Measurements from ENCODE around the gene EPB42. TPM values are rescaled to one million over a fixed set of nuclear protein-coding genes. Genes with fewer than 3 reads are reported as not detected.

Gene EPB42
- polyA plus RNA-seq, 1 of the 3 experiments (the other 2 are of a cell fraction), result not detected

DNA sequence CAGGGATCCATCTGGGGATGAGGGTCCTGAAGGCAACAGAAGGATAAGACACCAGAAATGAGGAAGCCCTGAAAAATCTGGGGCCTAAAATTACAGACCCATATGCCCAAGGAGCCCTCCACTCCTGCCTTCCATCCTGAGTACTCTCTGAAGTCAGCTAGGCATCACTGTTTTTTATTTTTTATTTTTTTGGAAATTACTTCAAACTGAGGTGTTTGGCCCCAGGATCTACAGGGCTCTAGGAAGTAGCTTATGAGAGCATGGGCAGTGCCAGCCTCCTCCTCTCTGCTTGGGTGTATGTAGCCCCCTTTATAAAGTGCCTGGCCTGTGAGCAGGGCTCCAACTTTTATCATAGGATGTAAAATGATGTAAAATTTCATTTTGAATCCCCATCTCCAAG, 7.9 kb downstream of the EPB42 start:
- Histone ChIP-seq H3K9ac (no peak overlapping the region), H3K9me2 (no peaks in the 10 kb centered on the region), H3K79me2 (ENCODE audit: insufficient read depth) (no peaks in the 10 kb centered on the region), H3K4me2 (no peak overlapping the region), H3F3A (replicated peaks; ENCODE audit: insufficient read depth) (no peaks in the 10 kb centered on the region), H3K4me1 (ENCODE audit: control insufficient read depth in 1 of 2, insufficient read depth in 2 of 2, low read depth in 1 of 2, low read length in 1 of 2) (peaks cover 0 to 12% of the 10 kb centered on the region in 2 experiments; a peak in 1 of 4 replicates), H3K27ac (ENCODE audit: low read depth in 2 of 2, low read length in 1 of 2) (no peak overlapping the region), H3K36me3 (replicated peaks in 1 of 2; ENCODE audit: control insufficient read depth in 1 of 2, insufficient read depth in 2 of 2, low read length in 1 of 2) (no peaks in the 10 kb centered on the region), H2AFZ (ENCODE audit: low read depth) (no peak overlapping the region), H3K27me3 (ENCODE audit: insufficient read depth) (peaks cover 8% of the 10 kb centered on the region; the same call in 1 of the 2 replicates), H3K4me3 (ENCODE audit: low read depth in 2 of 2, low read length in 1 of 2) (no peak overlapping the region), H4K20me1 (ENCODE audit: insufficient read depth) (no peaks in the 10 kb centered on the region), H3K9me3 (no peaks in the 10 kb centered on the region)
- POLR2A ChIA-PET, result no interaction called here
- DNase-seq, result no peak
- CTCF ChIA-PET, result interaction anchor here (0.6 to 11.9 kb wide), 7 partner anchors 9 to 87 kb away, joined by 3 to 70 read pairs (median 7); no protein-coding TSS in a partner anchor
- TF ChIP-seq POLR2AphosphoS5 (IDR thresholded peaks at IDR 0.05; ENCODE audit: low read depth, low read length) (no peak), RXRA (IDR thresholded peaks at IDR 0.05; ENCODE audit: borderline replicate concordance, low read depth) (no peak), SIN3A (IDR thresholded peaks at IDR 0.05; ENCODE audit: borderline replicate concordance, low read depth, low read length) (no peak), TEAD4 (IDR thresholded peaks at IDR 0.05; ENCODE audit: borderline replicate concordance, insufficient read depth) (no peak), SMC3 (IDR thresholded peaks at IDR 0.05; ENCODE audit: low read depth, low read length) (no peak), TAF1 (IDR thresholded peaks at IDR 0.05; ENCODE audit: borderline replicate concordance, low read depth, low read length) (no peak), FOXM1 (IDR thresholded peaks at IDR 0.05; ENCODE audit: low read depth) (no peak)

GRCh38 chr15:43212299-43212698, 8.5 kb downstream of the EPB42 start:
- Histone ChIP-seq H3K27ac (ENCODE audit: low read depth in 2 of 2, low read length in 1 of 2) (peak overlapping the region in 1 of 2 experiments; percentile 19; a peak in 1 of 4 replicates), H3F3A (replicated peaks; ENCODE audit: insufficient read depth) (no peaks in the 10 kb centered on the region), H3K4me1 (ENCODE audit: control insufficient read depth in 1 of 2, insufficient read depth in 2 of 2, low read depth in 1 of 2, low read length in 1 of 2) (peaks cover 0 to 12% of the 10 kb centered on the region in 2 experiments; a peak in 1 of 4 replicates), H3K9ac (no peak overlapping the region), H3K9me3 (no peaks in the 10 kb centered on the region), H3K9me2 (no peaks in the 10 kb centered on the region), H3K36me3 (replicated peaks in 1 of 2; ENCODE audit: control insufficient read depth in 1 of 2, insufficient read depth in 2 of 2, low read length in 1 of 2) (no peaks in the 10 kb centered on the region), H4K20me1 (ENCODE audit: insufficient read depth) (no peaks in the 10 kb centered on the region), H3K4me3 (ENCODE audit: low read depth in 2 of 2, low read length in 1 of 2) (no peak overlapping the region), H3K27me3 (ENCODE audit: insufficient read depth) (peaks cover 8% of the 10 kb centered on the region; the same call in 1 of the 2 replicates), H3K4me2 (no peak overlapping the region), H2AFZ (ENCODE audit: low read depth) (no peak overlapping the region), H3K79me2 (ENCODE audit: insufficient read depth) (no peaks in the 10 kb centered on the region)
- DNase-seq, result peak; percentile 75
- CTCF ChIA-PET, result interaction anchor here (1.2 to 11.9 kb wide), 6 partner anchors 8 to 73 kb away, joined by 3 to 70 read pairs (median 16); no protein-coding TSS in a partner anchor
- POLR2A ChIA-PET, result no interaction called here
- 34% methylated on average over 8 of the region's 8 CpGs for WGBS (ENCODE audit: low lambda C conversion rate)
- TF ChIP-seq FOXM1 (IDR thresholded peaks at IDR 0.05; ENCODE audit: low read depth) (no peak), USF1 (IDR thresholded peaks at IDR 0.05; ENCODE audit: borderline replicate concordance, low read depth) (no peak), EP300 (IDR thresholded peaks at IDR 0.05; ENCODE audit: borderline replicate concordance in 1 of 2, low read depth in 1 of 2, low read length in 1 of 2) (0 out of 4 replicates have a peak, but pooled peaks of 1 of the 2 experiments have one; percentile 30), GATA2 (CRISPR knock-in tag; IDR thresholded peaks at IDR 0.05) (0 out of 2 replicates have a peak, but pooled peaks have one; percentile 18), NRF1 (IDR thresholded peaks at IDR 0.05; ENCODE audit: low read depth, low read length) (no peak), MEF2A (IDR thresholded peaks at IDR 0.05; ENCODE audit: borderline replicate concordance, low read depth) (no peak), CHD2 (IDR thresholded peaks at IDR 0.05; ENCODE audit: low read length, partially characterized antibody) (peak; percentile 52), EZH2phosphoT487 (IDR thresholded peaks at IDR 0.05; ENCODE audit: borderline replicate concordance, low read depth) (no peak), SIN3A (IDR thresholded peaks at IDR 0.05; ENCODE audit: borderline replicate concordance, low read depth, low read length) (no peak), TEAD4 (IDR thresholded peaks at IDR 0.05; ENCODE audit: borderline replicate concordance, insufficient read depth) (no peak), NFIC (IDR thresholded peaks at IDR 0.05; ENCODE audit: borderline replicate concordance) (no peak), YY1 (IDR thresholded peaks at IDR 0.05; ENCODE audit: low read depth) (no peak), GABPA (IDR thresholded peaks at IDR 0.05; ENCODE audit: low read depth) (no peak), RCOR1 (IDR thresholded peaks at IDR 0.05; ENCODE audit: low read length) (peak; percentile 62; the same call in 1 of the 2 replicates), CTCF (IDR thresholded peaks at IDR 0.05) (no peak)
- TF ChIP-seq, protein P1, sequence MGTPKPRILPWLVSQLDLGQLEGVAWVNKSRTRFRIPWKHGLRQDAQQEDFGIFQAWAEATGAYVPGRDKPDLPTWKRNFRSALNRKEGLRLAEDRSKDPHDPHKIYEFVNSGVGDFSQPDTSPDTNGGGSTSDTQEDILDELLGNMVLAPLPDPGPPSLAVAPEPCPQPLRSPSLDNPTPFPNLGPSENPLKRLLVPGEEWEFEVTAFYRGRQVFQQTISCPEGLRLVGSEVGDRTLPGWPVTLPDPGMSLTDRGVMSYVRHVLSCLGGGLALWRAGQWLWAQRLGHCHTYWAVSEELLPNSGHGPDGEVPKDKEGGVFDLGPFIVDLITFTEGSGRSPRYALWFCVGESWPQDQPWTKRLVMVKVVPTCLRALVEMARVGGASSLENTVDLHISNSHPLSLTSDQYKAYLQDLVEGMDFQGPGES (IDR thresholded peaks at IDR 0.05; ENCODE audit: low read depth, low read length), result no peak
- TF ChIP-seq, protein P2, sequence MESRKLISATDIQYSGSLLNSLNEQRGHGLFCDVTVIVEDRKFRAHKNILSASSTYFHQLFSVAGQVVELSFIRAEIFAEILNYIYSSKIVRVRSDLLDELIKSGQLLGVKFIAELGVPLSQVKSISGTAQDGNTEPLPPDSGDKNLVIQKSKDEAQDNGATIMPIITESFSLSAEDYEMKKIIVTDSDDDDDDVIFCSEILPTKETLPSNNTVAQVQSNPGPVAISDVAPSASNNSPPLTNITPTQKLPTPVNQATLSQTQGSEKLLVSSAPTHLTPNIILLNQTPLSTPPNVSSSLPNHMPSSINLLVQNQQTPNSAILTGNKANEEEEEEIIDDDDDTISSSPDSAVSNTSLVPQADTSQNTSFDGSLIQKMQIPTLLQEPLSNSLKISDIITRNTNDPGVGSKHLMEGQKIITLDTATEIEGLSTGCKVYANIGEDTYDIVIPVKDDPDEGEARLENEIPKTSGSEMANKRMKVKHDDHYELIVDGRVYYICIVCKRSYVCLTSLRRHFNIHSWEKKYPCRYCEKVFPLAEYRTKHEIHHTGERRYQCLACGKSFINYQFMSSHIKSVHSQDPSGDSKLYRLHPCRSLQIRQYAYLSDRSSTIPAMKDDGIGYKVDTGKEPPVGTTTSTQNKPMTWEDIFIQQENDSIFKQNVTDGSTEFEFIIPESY (IDR thresholded peaks at IDR 0.05; ENCODE audit: borderline replicate concordance, low read depth), result no peak
